ENCODE measurements around the gene SYNGR2.
"Not testable (repeated sequence)": the region's sequence is repeated elsewhere in the genome, so short reads cannot be mapped to it uniquely, and the experiment has no call there.

Gene SYNGR2

GRCh38 chr17:78133971-78134898 is 34.1 kb upstream of the SYNGR2 start:
- TF ChIP-seq, protein P1, sequence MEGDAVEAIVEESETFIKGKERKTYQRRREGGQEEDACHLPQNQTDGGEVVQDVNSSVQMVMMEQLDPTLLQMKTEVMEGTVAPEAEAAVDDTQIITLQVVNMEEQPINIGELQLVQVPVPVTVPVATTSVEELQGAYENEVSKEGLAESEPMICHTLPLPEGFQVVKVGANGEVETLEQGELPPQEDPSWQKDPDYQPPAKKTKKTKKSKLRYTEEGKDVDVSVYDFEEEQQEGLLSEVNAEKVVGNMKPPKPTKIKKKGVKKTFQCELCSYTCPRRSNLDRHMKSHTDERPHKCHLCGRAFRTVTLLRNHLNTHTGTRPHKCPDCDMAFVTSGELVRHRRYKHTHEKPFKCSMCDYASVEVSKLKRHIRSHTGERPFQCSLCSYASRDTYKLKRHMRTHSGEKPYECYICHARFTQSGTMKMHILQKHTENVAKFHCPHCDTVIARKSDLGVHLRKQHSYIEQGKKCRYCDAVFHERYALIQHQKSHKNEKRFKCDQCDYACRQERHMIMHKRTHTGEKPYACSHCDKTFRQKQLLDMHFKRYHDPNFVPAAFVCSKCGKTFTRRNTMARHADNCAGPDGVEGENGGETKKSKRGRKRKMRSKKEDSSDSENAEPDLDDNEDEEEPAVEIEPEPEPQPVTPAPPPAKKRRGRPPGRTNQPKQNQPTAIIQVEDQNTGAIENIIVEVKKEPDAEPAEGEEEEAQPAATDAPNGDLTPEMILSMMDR (IDR thresholded peaks at IDR 0.05; ENCODE audit: control insufficient read depth, insufficient read depth, low read depth, low read length, missing control alignments): peak; percentile 45
- no peak overlapping the region for H3K4me3 ChIP-seq (ENCODE audit: control insufficient read depth, low read depth, low read length)
- no peak for DNase-seq (ENCODE audit: low read depth)

- TF ChIP-seq, protein P1 (IDR thresholded peaks at IDR 0.05; ENCODE audit: control insufficient read depth, insufficient read depth, low read depth, low read length, missing control alignments): no peak
- no peak for DNase-seq (ENCODE audit: low read depth)
- H3K4me3 ChIP-seq (ENCODE audit: control insufficient read depth, low read depth, low read length): no peak overlapping the region
Observed at GRCh38 chr17:78134899-78135385, 33.4 kb upstream of the SYNGR2 start.

DNA sequence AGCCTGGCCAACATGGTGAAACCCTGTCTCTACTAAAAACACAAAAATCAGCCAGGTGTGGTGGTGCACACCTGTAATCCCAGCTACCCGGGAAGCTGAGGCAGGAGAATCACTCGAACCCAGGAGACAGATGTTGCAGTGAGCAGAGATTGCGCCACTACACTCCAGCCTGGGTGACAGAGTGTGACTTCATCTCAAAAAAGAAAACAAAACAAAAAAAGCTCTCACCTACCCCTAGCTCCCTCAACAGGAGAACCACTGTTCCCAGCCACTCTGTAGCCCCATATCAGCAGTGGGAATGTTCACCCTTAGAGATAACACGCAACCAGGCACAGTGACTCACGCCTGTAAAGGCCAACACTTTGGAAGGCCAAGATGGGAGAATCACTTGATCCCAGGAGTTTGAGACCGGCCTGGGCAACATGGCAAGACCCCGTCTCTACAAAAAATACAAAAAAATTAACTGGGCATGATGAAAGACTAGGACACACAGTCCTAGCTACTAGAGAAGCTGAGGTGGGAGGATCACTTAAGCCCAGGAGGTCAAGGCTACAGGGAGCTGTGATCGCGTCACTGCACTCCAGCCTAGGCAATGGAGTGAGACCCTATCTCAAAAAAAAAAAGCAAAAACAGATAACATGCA is 32.4 kb upstream of the SYNGR2 start:
- no peak for DNase-seq (ENCODE audit: low read depth)
- TF ChIP-seq, protein P1 (IDR thresholded peaks at IDR 0.05; ENCODE audit: control insufficient read depth, insufficient read depth, low read depth, low read length, missing control alignments): no peak
- H3K4me3 ChIP-seq (ENCODE audit: control insufficient read depth, low read depth, low read length): no peak overlapping the region

DNA sequence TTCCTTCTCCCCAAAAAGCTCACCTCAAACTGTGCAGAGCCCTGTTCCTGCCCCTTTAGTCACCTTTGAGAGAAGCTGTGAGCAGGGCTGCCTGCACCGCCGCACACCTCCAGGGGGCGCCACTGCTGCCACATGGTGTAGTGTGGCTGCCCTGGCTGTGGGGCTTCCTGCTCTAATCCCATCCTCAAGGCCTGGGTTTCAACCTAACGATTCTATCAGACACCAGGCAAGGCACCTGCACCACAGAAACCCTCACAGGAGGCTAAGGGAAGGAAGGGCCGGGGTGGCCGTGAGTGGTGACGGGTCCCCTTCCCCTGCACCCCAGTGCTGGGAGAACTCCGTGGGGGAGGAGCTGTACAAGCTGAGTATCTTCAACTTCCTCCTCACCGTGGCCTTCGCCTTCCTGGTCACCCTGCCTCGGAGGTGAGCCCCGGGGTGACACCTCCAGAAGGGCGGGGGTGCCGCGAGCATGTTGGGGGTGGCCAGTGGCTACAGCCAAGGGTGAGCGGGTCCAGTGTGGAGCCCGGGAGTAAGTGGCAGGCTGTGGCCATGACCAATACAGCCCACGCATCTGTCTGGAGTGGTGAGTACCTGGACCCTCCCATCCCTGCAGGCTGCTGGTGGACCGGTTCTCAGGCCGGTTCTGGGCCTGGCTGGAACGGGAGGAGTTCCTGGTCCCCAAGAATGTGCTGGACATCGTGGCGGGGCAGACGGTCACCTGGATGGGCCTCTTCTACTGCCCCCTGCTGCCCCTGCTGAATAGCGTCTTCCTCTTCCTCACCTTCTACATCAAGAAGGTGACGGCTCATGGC is 30.8 kb upstream of the SYNGR2 start:
- TF ChIP-seq, protein P1 (IDR thresholded peaks at IDR 0.05; ENCODE audit: control insufficient read depth, insufficient read depth, low read depth, low read length, missing control alignments): peak; percentile 43
- H3K4me3 ChIP-seq (ENCODE audit: control insufficient read depth, low read depth, low read length): no peak overlapping the region
- no peak for DNase-seq (ENCODE audit: low read depth)

DNA sequence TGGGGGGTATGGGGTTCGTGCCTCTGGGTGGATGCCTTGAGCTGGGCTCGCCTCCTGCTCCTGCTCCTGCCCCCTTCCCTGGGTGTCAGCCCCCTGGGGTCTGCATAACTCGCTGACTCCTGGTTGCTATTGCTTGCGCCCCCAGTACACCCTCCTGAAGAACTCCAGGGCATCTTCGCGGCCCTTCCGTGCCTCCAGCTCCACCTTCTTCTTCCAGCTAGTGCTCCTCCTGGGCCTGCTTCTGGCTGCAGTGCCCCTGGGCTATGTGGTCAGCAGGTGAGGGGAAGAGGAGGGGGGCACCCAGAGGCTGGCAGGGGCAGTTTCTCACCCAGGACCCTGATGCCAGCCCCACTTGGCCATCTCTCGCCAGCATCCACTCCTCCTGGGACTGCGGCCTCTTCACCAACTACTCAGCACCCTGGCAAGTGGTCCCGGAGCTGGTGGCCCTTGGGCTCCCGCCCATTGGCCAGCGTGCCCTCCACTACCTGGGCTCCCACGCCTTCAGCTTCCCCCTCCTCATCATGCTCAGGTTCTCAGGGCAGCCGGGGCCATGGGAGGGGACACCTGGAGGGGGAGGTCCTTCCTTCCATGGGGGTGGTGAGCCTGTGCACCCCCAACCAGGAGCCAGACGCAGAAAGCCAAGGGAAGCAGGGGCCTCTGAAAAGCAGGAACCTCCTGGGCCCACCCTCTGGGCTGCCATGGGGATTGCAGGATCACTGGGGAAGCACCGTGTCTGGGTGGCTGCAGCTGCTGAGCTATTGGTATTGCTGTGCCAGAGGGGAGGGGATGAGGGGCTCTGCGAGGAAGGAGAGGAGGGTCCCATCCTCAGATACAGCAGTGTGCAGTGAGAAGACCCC is 29.9 kb upstream of the SYNGR2 start:
- no peak overlapping the region for H3K4me3 ChIP-seq (ENCODE audit: control insufficient read depth, low read depth, low read length)
- no peak for DNase-seq (ENCODE audit: low read depth)
- TF ChIP-seq, protein P1 (IDR thresholded peaks at IDR 0.05; ENCODE audit: control insufficient read depth, insufficient read depth, low read depth, low read length, missing control alignments): no peak

DNA sequence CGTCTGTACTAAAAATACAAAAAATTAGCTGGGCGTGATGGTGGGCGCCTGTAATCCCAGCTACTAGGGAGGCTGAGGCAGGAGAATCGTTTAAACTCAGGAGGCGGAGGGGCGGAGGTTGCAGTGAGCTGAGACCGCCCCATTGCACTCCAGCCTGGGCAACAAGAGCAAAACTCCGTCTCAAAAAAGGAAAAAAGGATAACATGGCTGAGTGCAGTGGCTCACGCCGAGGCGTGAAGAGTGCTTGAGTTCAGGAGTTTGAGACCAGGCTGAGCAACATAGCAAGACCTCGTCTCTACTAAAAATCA is 28.6 kb upstream of the SYNGR2 start:
- H3K4me3 ChIP-seq (ENCODE audit: control insufficient read depth, low read depth, low read length); DNase-seq (ENCODE audit: low read depth): not testable (repeated sequence)

Measured in AG09309 (cell line).